Stimulated activated naive CD8-positive, alpha-beta T cell treated with anti-CD3 and anti-CD28 coated beads, Interleukin-15, amount 100 ng/mL, for 72 hours (primary cell): ENCODE data around the gene NRXN3.
A peak's percentile ranks its signal among the peaks of the same experiment; 100 is the strongest.

ENCODE experiments used
- ATAC-seq: fragments of 150-1000 bp; cut with Tn5 transposase; 2 replicates; pipeline ENCODE4 v1.10.0; 2021; ENCODE audit warnings: mild to moderate bottlenecking, moderate library complexity
- DNase-seq, 2 donors: peaks; one replicate each; pipeline ENCODE4 v3.0.0; 2021 to 2022
- H3K27ac Mint-ChIP-seq, 2 donors: one replicate each; pipeline ENCODE4 v1.8.0; 2022; ENCODE audit warnings: mild to moderate bottlenecking in 2 of 2, mixed read lengths in 2 of 2, moderate library complexity in 2 of 2
- H3K27me3 Mint-ChIP-seq: one replicate; pipeline ENCODE4 v1.8.0; 2022; ENCODE audit warnings: mixed read lengths
- H3K4me1 Mint-ChIP-seq: one replicate; pipeline ENCODE4 v1.8.0; 2022; ENCODE audit warnings: mild to moderate bottlenecking, mixed read lengths
- H3K4me3 Mint-ChIP-seq, 2 donors: one replicate each; pipeline ENCODE4 v1.8.0; 2022; ENCODE audit warnings: mild to moderate bottlenecking in 2 of 2, mixed read lengths in 2 of 2, moderate library complexity in 1 of 2
- H3K9me3 Mint-ChIP-seq, 2 donors: one replicate each; pipeline ENCODE4 v1.8.0; 2022; ENCODE audit warnings: mixed read lengths in 2 of 2

Gene NRXN3

GRCh38 chr14:78653173-78653572, 483.0 kb downstream of the NRXN3 start:
- Mint-ChIP-seq H3K9me3 (peaks cover 9 to 16% of the 10 kb centered on the region in 2 donors), H3K4me1 (no peaks in the 10 kb centered on the region), H3K4me3 (no peak overlapping the region), H3K27me3 (peaks cover 15% of the 10 kb centered on the region), H3K27ac (no peak overlapping the region)
- DNase-seq (no peak), ATAC-seq (no peak)

GRCh38 chr14:78657451-78657850, 487.3 kb downstream of the NRXN3 start:
- H3K4me3 Mint-ChIP-seq: no peak overlapping the region
- ATAC-seq: no peak
- no peak overlapping the region for H3K27ac Mint-ChIP-seq
- DNase-seq: no peak
- H3K27me3 Mint-ChIP-seq: no peaks in the 10 kb centered on the region
- H3K4me1 Mint-ChIP-seq: no peaks in the 10 kb centered on the region
- H3K9me3 Mint-ChIP-seq: peaks cover 0 to 19% of the 10 kb centered on the region in 2 donors

- Mint-ChIP-seq H3K4me1 (no peaks in the 10 kb centered on the region), H3K27ac (no peak overlapping the region), H3K4me3 (no peak overlapping the region), H3K27me3 (no peaks in the 10 kb centered on the region), H3K9me3 (no peaks in the 10 kb centered on the region)
- no peak for ATAC-seq
- no peak for DNase-seq
These were observed 494.7 kb downstream of the NRXN3 start for GRCh38 chr14:78664841-78665240.

GRCh38 chr14:78666336-78667056, 496.3 kb downstream of the NRXN3 start:
- no peak for DNase-seq

GRCh38 chr14:78667141-78667540, 497.0 kb downstream of the NRXN3 start:
- H3K27me3 Mint-ChIP-seq: no peaks in the 10 kb centered on the region
- H3K4me1 Mint-ChIP-seq: no peaks in the 10 kb centered on the region
- ATAC-seq (no peak), DNase-seq (no peak)
- no peak overlapping the region for H3K27ac Mint-ChIP-seq
- H3K9me3 Mint-ChIP-seq: peaks cover 0 to 7% of the 10 kb centered on the region in 2 donors
- no peak overlapping the region for H3K4me3 Mint-ChIP-seq

More at GRCh38 chr14:78666336-78667056, 496.3 kb downstream of the NRXN3 start:
- no peak for ATAC-seq
- Mint-ChIP-seq H3K9me3 (peaks cover 0 to 7% of the 10 kb centered on the region in 2 donors), H3K27ac (no peak overlapping the region), H3K4me3 (no peak overlapping the region), H3K4me1 (no peaks in the 10 kb centered on the region), H3K27me3 (no peaks in the 10 kb centered on the region)

GRCh38 chr14:78673845-78674244, 503.7 kb downstream of the NRXN3 start:
- H3K4me1 Mint-ChIP-seq: no peaks in the 10 kb centered on the region
- no peaks in the 10 kb centered on the region for H3K27me3 Mint-ChIP-seq
- H3K9me3 Mint-ChIP-seq: peaks cover 0 to 7% of the 10 kb centered on the region in 2 donors

GRCh38 chr14:78674820-78675219, 504.6 kb downstream of the NRXN3 start:
- no peak overlapping the region for H3K4me3 Mint-ChIP-seq
- H3K4me1 Mint-ChIP-seq: no peaks in the 10 kb centered on the region
- no peaks in the 10 kb centered on the region for H3K27me3 Mint-ChIP-seq
- H3K9me3 Mint-ChIP-seq: peaks cover 0 to 7% of the 10 kb centered on the region in 2 donors
- DNase-seq (no peak), ATAC-seq (no peak)
- H3K27ac Mint-ChIP-seq: no peak overlapping the region

More at GRCh38 chr14:78673845-78674244, 503.7 kb downstream of the NRXN3 start:
- ATAC-seq: no peak
- no peak for DNase-seq
- no peak overlapping the region for H3K27ac Mint-ChIP-seq
- no peak overlapping the region for H3K4me3 Mint-ChIP-seq

- Mint-ChIP-seq H3K4me1 (no peaks in the 10 kb centered on the region), H3K9me3 (no peaks in the 10 kb centered on the region), H3K27me3 (no peaks in the 10 kb centered on the region), H3K4me3 (no peak overlapping the region), H3K27ac (no peak overlapping the region)
- ATAC-seq: no peak
- DNase-seq: no peak
These were observed 513.0 kb downstream of the NRXN3 start for GRCh38 chr14:78683206-78683605.

GRCh38 chr14:78683981-78684380, 513.8 kb downstream of the NRXN3 start:
- no peak for DNase-seq
- Mint-ChIP-seq H3K4me3 (no peak overlapping the region), H3K27me3 (no peaks in the 10 kb centered on the region), H3K27ac (no peak overlapping the region), H3K4me1 (no peaks in the 10 kb centered on the region), H3K9me3 (no peaks in the 10 kb centered on the region)
- no peak for ATAC-seq

GRCh38 chr14:78688503-78688902, 518.3 kb downstream of the NRXN3 start:
- H3K27ac Mint-ChIP-seq: no peak overlapping the region
- peaks cover 7% of the 10 kb centered on the region for H3K4me1 Mint-ChIP-seq
- H3K4me3 Mint-ChIP-seq: no peak overlapping the region
- no peak for ATAC-seq
- H3K27me3 Mint-ChIP-seq: no peaks in the 10 kb centered on the region
- DNase-seq: no peak
- peaks cover 6 to 8% of the 10 kb centered on the region in 2 donors for H3K9me3 Mint-ChIP-seq

- no peak for ATAC-seq
- DNase-seq: no peak
These were observed 520.7 kb downstream of the NRXN3 start for GRCh38 chr14:78690836-78691235.

GRCh38 chr14:78697341-78697740, 527.2 kb downstream of the NRXN3 start:
- H3K9me3 Mint-ChIP-seq: no peaks in the 10 kb centered on the region
- no peak for ATAC-seq
- no peak for DNase-seq
- H3K27ac Mint-ChIP-seq: no peak overlapping the region
- no peaks in the 10 kb centered on the region for H3K4me1 Mint-ChIP-seq
- H3K4me3 Mint-ChIP-seq: no peak overlapping the region
- peaks cover 10% of the 10 kb centered on the region for H3K27me3 Mint-ChIP-seq

More at GRCh38 chr14:78690836-78691235, 520.7 kb downstream of the NRXN3 start:
- peaks cover 7% of the 10 kb centered on the region for H3K4me1 Mint-ChIP-seq
- peaks cover 6 to 8% of the 10 kb centered on the region in 2 donors for H3K9me3 Mint-ChIP-seq
- H3K27ac Mint-ChIP-seq: peak overlapping the region in 1 of 2 donors; percentile 34
- H3K27me3 Mint-ChIP-seq: peaks cover 10% of the 10 kb centered on the region
- no peak overlapping the region for H3K4me3 Mint-ChIP-seq

GRCh38 chr14:78698991-78699390, 528.8 kb downstream of the NRXN3 start:
- DNase-seq (no peak), ATAC-seq (no peak)
- Mint-ChIP-seq H3K27me3 (peaks cover 10% of the 10 kb centered on the region), H3K4me1 (no peaks in the 10 kb centered on the region), H3K27ac (no peak overlapping the region), H3K9me3 (no peaks in the 10 kb centered on the region), H3K4me3 (no peak overlapping the region)

- no peaks in the 10 kb centered on the region for H3K4me1 Mint-ChIP-seq
- H3K27me3 Mint-ChIP-seq: peaks cover 7% of the 10 kb centered on the region
- no peak overlapping the region for H3K4me3 Mint-ChIP-seq
- no peak for ATAC-seq
- no peak for DNase-seq
- H3K9me3 Mint-ChIP-seq: no peaks in the 10 kb centered on the region
- H3K27ac Mint-ChIP-seq: no peak overlapping the region
These were observed 530.1 kb downstream of the NRXN3 start for GRCh38 chr14:78700236-78700635.

- no peaks in the 10 kb centered on the region for H3K27me3 Mint-ChIP-seq
- no peak for ATAC-seq
- H3K9me3 Mint-ChIP-seq: no peaks in the 10 kb centered on the region
- no peaks in the 10 kb centered on the region for H3K4me1 Mint-ChIP-seq
- no peak for DNase-seq
- H3K4me3 Mint-ChIP-seq: no peak overlapping the region
- H3K27ac Mint-ChIP-seq: no peak overlapping the region
These were observed 531.1 kb downstream of the NRXN3 start for GRCh38 chr14:78701246-78701645.

- Mint-ChIP-seq H3K27ac (no peak overlapping the region), H3K27me3 (no peaks in the 10 kb centered on the region), H3K9me3 (peaks cover 0 to 7% of the 10 kb centered on the region in 2 donors), H3K4me3 (no peak overlapping the region), H3K4me1 (no peaks in the 10 kb centered on the region)
- ATAC-seq (no peak), DNase-seq (no peak)
These were observed 534.8 kb downstream of the NRXN3 start for GRCh38 chr14:78704965-78705364.

- no peaks in the 10 kb centered on the region for H3K27me3 Mint-ChIP-seq
- no peak overlapping the region for H3K4me3 Mint-ChIP-seq
- peaks cover 0 to 7% of the 10 kb centered on the region in 2 donors for H3K9me3 Mint-ChIP-seq
- H3K27ac Mint-ChIP-seq: peak overlapping the region in 1 of 2 donors; percentile 5
- no peak for ATAC-seq
- no peak for DNase-seq
- no peaks in the 10 kb centered on the region for H3K4me1 Mint-ChIP-seq
These were observed 535.8 kb downstream of the NRXN3 start for GRCh38 chr14:78705989-78706388.
